ENCODE data around the gene FAU. TPM values are rescaled to one million over a fixed set of nuclear protein-coding genes. Genes with fewer than 3 reads are reported as not detected.

FAU gene
- total RNA-seq, 2 donors from 2014 or later, result 774 to 802 TPM

- TF ChIP-seq CTCF (conservative IDR thresholded peaks at IDR 0.05), result no peak
- WGBS, 2 experiments (ENCODE audit: insufficient coverage in 1 of 2, insufficient read length in 1 of 2), result 83 to 98% methylated on average over 2 of the region's 2 CpGs
- Mint-ChIP-seq H3K9me3 (no peaks in the 10 kb centered on the region), H3K36me3 (ENCODE audit: low read depth) (no peaks in the 10 kb centered on the region), H3K27ac (no peak overlapping the region), H3K4me1 (no peaks in the 10 kb centered on the region), H3K27me3 (ENCODE audit: insufficient read depth) (no peaks in the 10 kb centered on the region), H3K4me3 (no peak overlapping the region)
- Histone ChIP-seq H3K27me3 (ENCODE audit: control insufficient read depth, insufficient read depth, low read length, poor library complexity, severe bottlenecking) (no peaks in the 10 kb centered on the region), H3K27ac (ENCODE audit: low read depth, low read length) (no peak overlapping the region), H3K36me3 (ENCODE audit: control insufficient read depth, insufficient read depth, low read length) (no peaks in the 10 kb centered on the region), H3K4me3 (ENCODE audit: low read length) (no peak overlapping the region), H3K9me3 (ENCODE audit: control insufficient read depth, low read length) (no peaks in the 10 kb centered on the region), H3K4me1 (ENCODE audit: control insufficient read depth, insufficient read depth, low read length) (no peaks in the 10 kb centered on the region), H3K9ac (ENCODE audit: extremely low read depth, low read length, poor library complexity, severe bottlenecking) (no peak overlapping the region)
- DNase-seq, result no peak
Measured at GRCh38 chr11:65163684-65164083, 41.8 kb upstream of the FAU start.

- Mint-ChIP-seq H3K4me1 (no peaks in the 10 kb centered on the region), H3K27me3 (ENCODE audit: insufficient read depth) (no peaks in the 10 kb centered on the region), H3K36me3 (ENCODE audit: low read depth) (no peaks in the 10 kb centered on the region), H3K9me3 (no peaks in the 10 kb centered on the region), H3K4me3 (no peak overlapping the region), H3K27ac (no peak overlapping the region)
- no peak for DNase-seq
- Histone ChIP-seq H3K27ac (ENCODE audit: low read depth, low read length) (no peak overlapping the region), H3K27me3 (ENCODE audit: control insufficient read depth, insufficient read depth, low read length, poor library complexity, severe bottlenecking) (no peaks in the 10 kb centered on the region), H3K4me1 (ENCODE audit: control insufficient read depth, insufficient read depth, low read length) (no peaks in the 10 kb centered on the region), H3K36me3 (ENCODE audit: control insufficient read depth, insufficient read depth, low read length) (no peaks in the 10 kb centered on the region), H3K9me3 (ENCODE audit: control insufficient read depth, low read length) (no peaks in the 10 kb centered on the region), H3K4me3 (ENCODE audit: low read length) (no peak overlapping the region), H3K9ac (ENCODE audit: extremely low read depth, low read length, poor library complexity, severe bottlenecking) (no peak overlapping the region)
- TF ChIP-seq CTCF (conservative IDR thresholded peaks at IDR 0.05), result no peak
- 79 to 87% methylated on average over 2 to 3 of the region's 3 CpGs for WGBS, 2 experiments (ENCODE audit: insufficient coverage in 1 of 2, insufficient read length in 1 of 2)
Measured at GRCh38 chr11:65160643-65161042, 38.7 kb upstream of the FAU start.

- Histone ChIP-seq H3K27ac (ENCODE audit: low read depth, low read length) (no peak overlapping the region), H3K9ac (ENCODE audit: extremely low read depth, low read length, poor library complexity, severe bottlenecking) (no peak overlapping the region), H3K4me1 (ENCODE audit: control insufficient read depth, insufficient read depth, low read length) (no peaks in the 10 kb centered on the region), H3K27me3 (ENCODE audit: control insufficient read depth, insufficient read depth, low read length, poor library complexity, severe bottlenecking) (no peaks in the 10 kb centered on the region), H3K36me3 (ENCODE audit: control insufficient read depth, insufficient read depth, low read length) (no peaks in the 10 kb centered on the region), H3K9me3 (ENCODE audit: control insufficient read depth, low read length) (no peaks in the 10 kb centered on the region), H3K4me3 (ENCODE audit: low read length) (no peak overlapping the region)
- Mint-ChIP-seq H3K36me3 (ENCODE audit: low read depth) (no peaks in the 10 kb centered on the region), H3K4me1 (no peaks in the 10 kb centered on the region), H3K27me3 (ENCODE audit: insufficient read depth) (no peaks in the 10 kb centered on the region), H3K9me3 (no peaks in the 10 kb centered on the region), H3K27ac (no peak overlapping the region), H3K4me3 (no peak overlapping the region)
- WGBS, 2 experiments (ENCODE audit: insufficient coverage in 1 of 2, insufficient read length in 1 of 2), result 87 to 100% methylated on average over 1 to 5 of the region's 5 CpGs
- DNase-seq, result no peak
- TF ChIP-seq CTCF (conservative IDR thresholded peaks at IDR 0.05), result no peak
Measured at GRCh38 chr11:65159012-65159411, 37.1 kb upstream of the FAU start.
